Progenitor cell of endocrine pancreas (in vitro differentiated cells): Measurements from ENCODE around the gene MLEC. TPM values are rescaled to one million over a fixed set of nuclear protein-coding genes. Genes with fewer than 3 reads are reported as not detected.

Source experiments
- DNase-seq: peaks from one replicate; pipeline ENCODE4 v3.0.0; 2021; ENCODE audit warnings: low spot score; ENCODE audit not compliant: unreplicated experiment
- H3K27ac Mint-ChIP-seq: 2 replicates; pipeline ENCODE4 v1.8.0; 2021; ENCODE audit warnings: mild to moderate bottlenecking, moderate library complexity, mixed read lengths
- H3K27me3 Mint-ChIP-seq: 2 replicates; pipeline ENCODE4 v1.8.0; 2021; ENCODE audit warnings: mixed read lengths
- H3K36me3 Mint-ChIP-seq: 2 replicates; pipeline ENCODE4 v1.8.0; 2022; ENCODE audit warnings: mixed read lengths; ENCODE audit not compliant: insufficient read depth
- H3K4me1 Mint-ChIP-seq: 2 replicates; pipeline ENCODE4 v1.8.0; 2021; ENCODE audit warnings: low read depth, mixed read lengths
- H3K4me3 Mint-ChIP-seq: 2 replicates; pipeline ENCODE4 v1.8.0; 2021; ENCODE audit warnings: low read depth, mild to moderate bottlenecking, moderate library complexity, mixed read lengths
- H3K9me3 Mint-ChIP-seq: 2 replicates; pipeline ENCODE4 v1.8.0; 2021; ENCODE audit warnings: low read depth, mixed read lengths
- CTCF ChIP-seq: fragments of 200-600 bp; sonication (generic); IDR thresholded peaks from one replicate; pipeline ENCODE4 v1.5.0; 2021; ENCODE audit warnings: antibody characterized with exemption, mild to moderate bottlenecking; ENCODE audit not compliant: unreplicated experiment
- total RNA-seq: library from RNA; stranded (reverse); gene quantifications from 2 replicates; pipeline ENCODE4 v1.2.1, GENCODE V29; 2021

Gene MLEC
- total RNA-seq, 1 donor from 2014 or later: 187 TPM

GRCh38 chr12:120642826-120643225 is 44.1 kb upstream of the MLEC start:
- Mint-ChIP-seq H3K9me3 (no peaks in the 10 kb centered on the region), H3K4me3 (peak overlapping the region; percentile 38), H3K36me3 (no peaks in the 10 kb centered on the region), H3K4me1 (peaks cover 9% of the 10 kb centered on the region), H3K27me3 (peaks cover 61% of the 10 kb centered on the region), H3K27ac (no peak overlapping the region)
- DNase-seq: no peak
- no peak for TF ChIP-seq CTCF

GRCh38 chr12:120643574-120643973 is 43.4 kb upstream of the MLEC start:
- Mint-ChIP-seq H3K27ac (no peak overlapping the region), H3K4me3 (no peak overlapping the region), H3K9me3 (no peaks in the 10 kb centered on the region), H3K4me1 (peaks cover 7% of the 10 kb centered on the region), H3K36me3 (no peaks in the 10 kb centered on the region), H3K27me3 (peaks cover 64% of the 10 kb centered on the region)
- no peak for TF ChIP-seq CTCF
- DNase-seq: no peak

GRCh38 chr12:120646044-120646443 is 40.9 kb upstream of the MLEC start:
- TF ChIP-seq CTCF: no peak
- Mint-ChIP-seq H3K27me3 (peaks cover 82% of the 10 kb centered on the region), H3K9me3 (no peaks in the 10 kb centered on the region), H3K36me3 (no peaks in the 10 kb centered on the region), H3K4me1 (peaks cover 11% of the 10 kb centered on the region), H3K4me3 (no peak overlapping the region), H3K27ac (no peak overlapping the region)
- no peak for DNase-seq

GRCh38 chr12:120647375-120647755 is 39.6 kb upstream of the MLEC start:
- H3K36me3 Mint-ChIP-seq: no peaks in the 10 kb centered on the region
- H3K4me1 Mint-ChIP-seq: peaks cover 6% of the 10 kb centered on the region
- H3K27ac Mint-ChIP-seq: no peak overlapping the region
- no peak for DNase-seq
- H3K9me3 Mint-ChIP-seq: no peaks in the 10 kb centered on the region
- TF ChIP-seq CTCF: no peak
- no peak overlapping the region for H3K4me3 Mint-ChIP-seq
- peaks cover 83% of the 10 kb centered on the region for H3K27me3 Mint-ChIP-seq

- no peaks in the 10 kb centered on the region for H3K36me3 Mint-ChIP-seq
- no peak overlapping the region for H3K27ac Mint-ChIP-seq
- DNase-seq: no peak
- no peak overlapping the region for H3K4me3 Mint-ChIP-seq
- H3K27me3 Mint-ChIP-seq: peaks cover 73% of the 10 kb centered on the region
- peak; percentile 5 for TF ChIP-seq CTCF
- H3K4me1 Mint-ChIP-seq: peaks cover 6% of the 10 kb centered on the region
- no peaks in the 10 kb centered on the region for H3K9me3 Mint-ChIP-seq
Measured at GRCh38 chr12:120649442-120650232, 37.3 kb upstream of the MLEC start.
